Spleen (tissue), 11 donors: ENCODE data around the gene CTAG1B. TPM values are rescaled to one million over a fixed set of nuclear protein-coding genes. Genes with fewer than 3 reads are reported as not detected.
"Not testable (repeated sequence)": the region's sequence is repeated elsewhere in the genome, so short reads cannot be mapped to it uniquely, and the experiment has no call there.

Experiments used
- DNase-seq: peaks from one replicate; pipeline ENCODE4 v3.0.0-alpha.2; 2020
- H3K27ac ChIP-seq, 8 donors: fragments of 200-600 bp; sonication (generic) in 7 of 8; 1 replicate in 4 of 8; 2 replicates in 4 of 8; pipeline versions ENCODE4 v1.5.0 to v1.8.0; 2016 to 2021; ENCODE audit warnings: inconsistent platforms in 4 of 8, mild to moderate bottlenecking in 4 of 8, moderate library complexity in 1 of 8
- H3K27me3 ChIP-seq, 7 donors: fragments of 200-600 bp; sonication (generic) in 6 of 7; replicated peaks in 1 of 7; 1 replicate in 4 of 7; 2 replicates in 3 of 7; pipeline versions ENCODE4 v1.5.0 to v1.8.0; 2016 to 2021; ENCODE audit warnings: inconsistent platforms in 3 of 7, mild to moderate bottlenecking in 1 of 7
- H3K36me3 ChIP-seq, 6 donors: fragments of 200-600 bp; sonication (generic) in 5 of 6; 1 replicate in 4 of 6; 2 replicates in 2 of 6; pipeline versions ENCODE4 v1.5.0 to v1.8.0; 2016 to 2021; ENCODE audit warnings: inconsistent platforms in 2 of 6
- H3K4me1 ChIP-seq, 6 donors: fragments of 200-600 bp; sonication (generic) in 5 of 6; 1 replicate in 3 of 6; 2 replicates in 3 of 6; pipeline versions ENCODE4 v1.5.0 to v1.8.0; 2016 to 2021; ENCODE audit warnings: inconsistent platforms in 3 of 6
- H3K4me3 ChIP-seq, 8 donors: fragments of 200-600 bp; sonication (generic) in 7 of 8; 1 replicate in 4 of 8; 2 replicates in 4 of 8; pipeline versions ENCODE4 v1.5.0 to v1.8.0; 2016 to 2021; ENCODE audit warnings: inconsistent platforms in 4 of 8, mild to moderate bottlenecking in 4 of 8, moderate library complexity in 2 of 8
- H3K9me3 ChIP-seq, 8 donors: fragments of 200-600 bp; sonication (generic) in 7 of 8; 1 replicate in 4 of 8; 2 replicates in 4 of 8; pipeline versions ENCODE4 v1.5.0 to v1.8.0; 2016 to 2021; ENCODE audit warnings: inconsistent platforms in 4 of 8
- POLR2A ChIP-seq, 3 donors: fragments of 450-650 bp; IDR thresholded peaks; one replicate each; pipeline ENCODE4 v1.5.1; 2017; ENCODE audit warnings: antibody characterized with exemption in 3 of 3, mild to moderate bottlenecking in 1 of 3
- POLR2AphosphoS5 ChIP-seq, 3 donors: sonication (generic); formaldehyde crosslinking; IDR thresholded peaks; one replicate each; pipeline ENCODE4 v1.5.1; 2017; ENCODE audit warnings: antibody characterized with exemption in 3 of 3
- WGBS, 5 donors: extraction: QIAGEN DNeasy Blood & Tissue Kit in 3 of 5; methylation state at CpG; one replicate each; pipeline versions ENCODE4 v1.1.5 to v1.1.7; 2013 to 2018; 5-methylcytosine and 5-hydroxymethylcytosine counted together
- intact Hi-C: fragments of 100-400 bp; cut with DNase I; formaldehyde crosslinking; loops from one replicate; pipeline ENCODE4 v1.15.0; 2023; ENCODE audit warnings: low total_unique reads
- polyA plus RNA-seq, 3 donors: library from polyadenylated mRNA; stranded (reverse); fragments of 200-250 nt; gene quantifications; one replicate each; pipeline ENCODE4 v1.2.1, GENCODE V29; 2013
- total RNA-seq, 7 donors: library from RNA; depleted of rRNA in 3 of 7; stranded (reverse); fragments of >200 nt in 3 of 7; fragmentation: NEBNext Ultra II Directional in 4 of 7; extraction: Animal tissue kit (Norgen Biotek cat#: 25700) in 4 of 7; gene quantifications; one replicate each; pipeline versions ENCODE4 v1.1.0 to v1.2.1, GENCODE V29; 2016 to 2021
- TF ChIP-seq, protein P1 (sequence below), 11 experiments: fragments of 200-600 bp in 7 of 11; fragments of 450-650 bp in 4 of 11; sonication (generic) in 4 of 11; IDR thresholded peaks in 8 of 11; conservative IDR thresholded peaks in 3 of 11; 1 replicate in 7 of 11; 2 replicates in 4 of 11; pipeline versions ENCODE4 v1.4.0 to v1.8.0; 2016 to 2021; ENCODE audit warnings: antibody characterized with exemption in 11 of 11, inconsistent platforms in 4 of 11, mild to moderate bottlenecking in 1 of 11
- donor health status: healthy with polysubstance abuse.
- donor health status: DM: no; HTN: no; CAD: no; lungs with moderate emphysema.
- donor health status: DM: no; HTN: no; CAD: no.
- donor health status: Bipolar disorder and iron deficiency.
- donor health status: healthy.
- donor health status: DM: no; HTN: no; CAD: no.
- donor health status: DM: yes; HTN: yes; CAD: no.

Gene CTAG1B
- total and polyA plus RNA-seq, 10 donors: not detected

DNA sequence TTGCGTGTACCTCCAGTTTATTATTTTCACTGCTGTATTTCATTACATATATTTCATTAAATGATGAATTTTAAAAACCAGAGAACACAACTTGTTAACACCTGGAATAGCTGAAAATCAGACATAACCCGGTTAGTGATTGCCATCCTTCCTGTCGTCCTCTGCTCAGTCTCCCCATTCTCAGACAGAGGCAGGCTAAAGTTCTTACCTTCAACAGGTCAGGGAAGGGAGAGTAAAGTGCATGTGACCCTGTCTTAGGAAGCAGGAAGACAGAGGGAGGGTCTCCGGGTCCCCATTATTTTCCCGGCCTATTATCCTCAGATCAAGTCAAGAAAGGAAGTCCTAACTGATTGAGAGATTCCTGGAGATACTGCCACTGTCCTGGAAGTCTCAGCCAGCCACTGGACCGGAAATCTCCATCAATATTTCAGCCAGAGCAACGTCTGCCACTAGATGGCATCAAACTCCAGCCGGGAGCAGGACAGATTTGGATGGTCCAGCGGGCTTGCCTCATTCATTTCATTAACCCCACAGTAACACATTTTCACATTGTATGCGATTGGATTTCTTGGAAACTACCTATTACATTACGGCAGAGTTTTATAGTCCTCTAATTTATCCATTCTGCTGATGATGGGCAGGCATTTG, 1.8 kb upstream of the CTAG1B start:
- H3K4me1 ChIP-seq, H3K36me3 ChIP-seq, H3K27me3 ChIP-seq, H3K9me3 ChIP-seq, H3K4me3 ChIP-seq, DNase-seq, intact Hi-C loops, H3K27ac ChIP-seq: not testable (repeated sequence)
- 2 to 18% (median 14%) methylated on average over 1 to 3 of the region's 11 CpGs; no CpG with 5 or more reads in 2 of the 5 donors for WGBS, 5 donors

DNA sequence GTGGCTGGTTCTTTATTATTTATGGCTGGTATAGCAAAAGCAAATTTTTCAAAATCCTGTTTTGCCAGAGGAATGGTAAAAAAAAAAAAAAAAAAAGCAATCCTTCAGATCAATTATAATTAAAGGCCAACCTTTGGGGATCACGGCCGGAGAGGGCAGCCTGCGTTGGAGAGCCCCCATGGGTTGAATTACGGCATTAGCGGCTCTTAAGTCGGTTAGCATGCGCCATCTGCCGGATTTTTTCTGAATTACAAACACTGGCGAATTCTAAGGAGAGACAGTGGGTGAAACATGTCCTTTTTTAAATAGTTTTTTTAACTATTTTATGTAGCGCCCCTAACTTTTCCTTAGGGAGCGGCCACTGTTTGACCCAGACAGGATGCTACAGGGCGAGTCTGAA, 5.5 kb downstream of the CTAG1B start:
- WGBS, 5 donors: 12 to 33% (median 19%) methylated on average over 4 to 8 of the region's 12 CpGs; no CpG with 5 or more reads in 1 of the 5 donors
- DNase-seq, H3K9me3 ChIP-seq, H3K4me1 ChIP-seq, H3K36me3 ChIP-seq, intact Hi-C loops, H3K27me3 ChIP-seq, H3K27ac ChIP-seq, H3K4me3 ChIP-seq: not testable (repeated sequence)

DNA sequence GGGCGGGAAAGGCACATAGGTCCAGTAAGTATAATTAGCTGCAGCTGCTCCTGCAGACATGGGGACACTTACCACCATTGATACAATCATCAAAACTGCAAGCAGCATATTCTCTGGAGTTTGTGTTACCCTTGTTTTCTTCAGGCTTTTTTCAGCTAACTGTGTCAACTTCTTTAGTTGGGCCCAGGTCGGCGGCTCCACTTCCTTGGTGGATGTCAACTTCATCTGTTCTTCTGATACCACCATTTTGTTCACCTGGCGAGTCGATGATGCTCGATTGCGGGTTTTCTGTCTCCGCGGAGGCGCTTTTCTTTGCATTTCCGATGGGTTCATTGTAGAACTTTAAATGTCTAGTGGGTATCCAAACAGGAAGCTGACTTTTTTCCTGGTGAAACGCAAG, 7.9 kb downstream of the CTAG1B start:
- intact Hi-C loops, H3K27ac ChIP-seq, DNase-seq, H3K27me3 ChIP-seq, H3K4me1 ChIP-seq, H3K36me3 ChIP-seq, H3K9me3 ChIP-seq, H3K4me3 ChIP-seq: not testable (repeated sequence)
- 89 to 97% (median 91%) methylated on average over 12 of the region's 12 CpGs for WGBS, 5 donors

DNA sequence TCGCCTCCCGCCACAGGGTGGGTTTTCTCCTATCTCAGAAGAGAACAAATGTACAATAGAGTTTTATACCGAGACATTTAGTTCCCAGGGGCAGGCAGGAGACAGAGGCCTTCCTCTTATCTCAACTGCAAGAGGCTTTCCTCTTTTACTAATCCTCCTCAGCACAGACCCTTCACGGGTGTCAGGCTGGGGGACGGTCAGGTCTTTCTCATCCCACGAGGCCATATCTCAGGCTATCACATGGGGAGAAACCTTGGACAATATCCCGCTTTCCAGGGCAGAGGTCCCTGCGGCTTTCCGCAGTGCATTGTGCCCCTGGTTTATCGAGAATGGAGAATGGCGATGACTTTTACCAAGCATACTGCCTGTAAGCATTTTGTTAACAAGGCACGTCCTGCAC, 10.3 kb downstream of the CTAG1B start:
- H3K27ac ChIP-seq, intact Hi-C loops, H3K36me3 ChIP-seq, H3K27me3 ChIP-seq, H3K4me1 ChIP-seq, H3K9me3 ChIP-seq, DNase-seq, H3K4me3 ChIP-seq: not testable (repeated sequence)
- 74 to 88% (median 78%) methylated on average over 9 to 12 of the region's 12 CpGs for whole genome bisulfite sequencing, 5 donors

DNA sequence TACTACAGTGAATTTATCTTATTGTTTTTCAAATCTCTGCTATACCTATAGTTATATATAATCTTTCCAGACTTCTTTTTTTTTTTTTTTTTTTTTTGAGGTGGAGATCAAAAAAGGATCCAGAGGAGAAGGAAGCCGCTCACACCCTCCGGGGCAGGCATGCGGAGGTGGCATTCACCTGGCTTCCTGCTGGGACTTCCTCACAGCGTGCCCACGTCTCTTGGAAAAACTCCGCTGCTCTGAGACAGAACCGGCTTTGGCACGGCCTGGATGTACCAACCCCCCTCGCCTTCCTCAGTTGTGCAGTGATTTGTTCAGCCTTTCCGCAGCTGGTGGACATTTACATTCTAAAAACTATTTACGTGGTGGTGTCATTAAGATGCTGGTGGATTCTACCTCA, 11.1 kb downstream of the CTAG1B start:
- H3K27me3 ChIP-seq, H3K9me3 ChIP-seq, DNase-seq, intact Hi-C loops, H3K27ac ChIP-seq, H3K36me3 ChIP-seq, H3K4me1 ChIP-seq, H3K4me3 ChIP-seq: not testable (repeated sequence)
- 81 to 99% (median 88%) methylated on average over 8 to 11 of the region's 11 CpGs for WGBS, 5 donors

DNA sequence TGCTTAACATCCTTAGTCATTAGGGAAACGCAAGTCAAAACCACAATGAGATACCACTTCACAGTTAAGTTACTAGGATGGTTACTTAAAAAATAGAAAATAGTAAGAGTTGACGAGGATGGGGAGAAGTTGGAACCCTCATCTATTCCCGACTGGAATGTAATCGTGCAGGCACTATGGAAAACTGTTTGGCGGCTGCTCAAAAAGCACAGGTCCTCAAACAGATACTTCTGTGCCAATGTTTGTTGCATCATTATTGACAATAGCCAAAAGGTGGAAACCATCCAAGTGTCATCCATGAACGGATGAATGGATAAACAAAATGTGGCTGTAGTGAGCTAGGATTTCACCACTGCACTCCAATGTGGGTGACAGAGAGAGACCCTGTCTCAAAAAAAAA, 11.7 kb downstream of the CTAG1B start:
- TF ChIP-seq, protein P1, sequence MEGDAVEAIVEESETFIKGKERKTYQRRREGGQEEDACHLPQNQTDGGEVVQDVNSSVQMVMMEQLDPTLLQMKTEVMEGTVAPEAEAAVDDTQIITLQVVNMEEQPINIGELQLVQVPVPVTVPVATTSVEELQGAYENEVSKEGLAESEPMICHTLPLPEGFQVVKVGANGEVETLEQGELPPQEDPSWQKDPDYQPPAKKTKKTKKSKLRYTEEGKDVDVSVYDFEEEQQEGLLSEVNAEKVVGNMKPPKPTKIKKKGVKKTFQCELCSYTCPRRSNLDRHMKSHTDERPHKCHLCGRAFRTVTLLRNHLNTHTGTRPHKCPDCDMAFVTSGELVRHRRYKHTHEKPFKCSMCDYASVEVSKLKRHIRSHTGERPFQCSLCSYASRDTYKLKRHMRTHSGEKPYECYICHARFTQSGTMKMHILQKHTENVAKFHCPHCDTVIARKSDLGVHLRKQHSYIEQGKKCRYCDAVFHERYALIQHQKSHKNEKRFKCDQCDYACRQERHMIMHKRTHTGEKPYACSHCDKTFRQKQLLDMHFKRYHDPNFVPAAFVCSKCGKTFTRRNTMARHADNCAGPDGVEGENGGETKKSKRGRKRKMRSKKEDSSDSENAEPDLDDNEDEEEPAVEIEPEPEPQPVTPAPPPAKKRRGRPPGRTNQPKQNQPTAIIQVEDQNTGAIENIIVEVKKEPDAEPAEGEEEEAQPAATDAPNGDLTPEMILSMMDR (IDR thresholded peaks at IDR 0.05 in 8 of 11, conservative IDR thresholded peaks at IDR 0.05 in 3 of 11): no peak
- no peak for TF ChIP-seq POLR2A (IDR thresholded peaks at IDR 0.05)
- TF ChIP-seq POLR2AphosphoS5 (IDR thresholded peaks at IDR 0.05): no peak
- intact Hi-C loops: no loop called here
- no peak overlapping the region for H3K4me3 ChIP-seq
- WGBS, 5 donors: 63 to 81% (median 71%) methylated on average over 6 of the region's 6 CpGs
- H3K27ac ChIP-seq: no peak overlapping the region
- H3K36me3 ChIP-seq: no peaks in the 10 kb centered on the region
- no peaks in the 10 kb centered on the region for H3K27me3 ChIP-seq
- no peaks in the 10 kb centered on the region for H3K4me1 ChIP-seq
- no peak for DNase-seq
- no peaks in the 10 kb centered on the region for H3K9me3 ChIP-seq

DNA sequence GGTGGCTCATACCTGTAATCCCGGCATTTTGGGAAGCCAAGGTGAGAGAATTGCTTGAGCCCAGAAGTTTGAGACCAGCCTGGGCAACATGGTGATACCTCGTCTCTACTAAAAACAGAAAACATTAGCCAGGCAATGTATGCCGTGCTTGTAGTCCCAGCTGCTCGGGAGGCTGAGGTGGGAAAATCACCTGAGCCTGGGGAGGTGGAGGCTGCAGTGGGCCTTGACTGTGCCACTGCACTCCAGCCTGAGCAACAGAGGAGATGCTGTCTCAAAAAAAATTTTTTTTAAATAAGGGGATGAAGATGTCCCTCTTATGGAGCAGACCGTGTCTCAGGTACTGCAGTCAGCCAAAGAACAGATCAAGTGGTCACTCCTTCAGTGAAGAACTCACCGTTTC, 13.5 kb downstream of the CTAG1B start:
- Histone ChIP-seq H3K27me3 (peaks cover 0 to 6% (median 0%) of the 10 kb centered on the region in 7 donors), H3K36me3 (no peaks in the 10 kb centered on the region), H3K27ac (no peak overlapping the region), H3K4me3 (no peak overlapping the region), H3K4me1 (no peaks in the 10 kb centered on the region), H3K9me3 (no peaks in the 10 kb centered on the region)
- no peak for DNase-seq
- intact Hi-C loops: no loop called here
- WGBS, 5 donors: 79 to 97% (median 88%) methylated on average over 6 of the region's 6 CpGs
- TF ChIP-seq, protein P1 (IDR thresholded peaks at IDR 0.05 in 8 of 11, conservative IDR thresholded peaks at IDR 0.05 in 3 of 11): no peak
- no peak for TF ChIP-seq POLR2A (IDR thresholded peaks at IDR 0.05)
- no peak for TF ChIP-seq POLR2AphosphoS5 (IDR thresholded peaks at IDR 0.05)
